ENCODE measurements around the gene PHF12. TPM values are rescaled to one million over a fixed set of nuclear protein-coding genes. Genes with fewer than 3 reads are reported as not detected.

Gene PHF12
- total and polyA plus RNA-seq, 2 of the 4 experiments (the other 2 are of a cell fraction), result 24.4 to 25.6 TPM

DNA sequence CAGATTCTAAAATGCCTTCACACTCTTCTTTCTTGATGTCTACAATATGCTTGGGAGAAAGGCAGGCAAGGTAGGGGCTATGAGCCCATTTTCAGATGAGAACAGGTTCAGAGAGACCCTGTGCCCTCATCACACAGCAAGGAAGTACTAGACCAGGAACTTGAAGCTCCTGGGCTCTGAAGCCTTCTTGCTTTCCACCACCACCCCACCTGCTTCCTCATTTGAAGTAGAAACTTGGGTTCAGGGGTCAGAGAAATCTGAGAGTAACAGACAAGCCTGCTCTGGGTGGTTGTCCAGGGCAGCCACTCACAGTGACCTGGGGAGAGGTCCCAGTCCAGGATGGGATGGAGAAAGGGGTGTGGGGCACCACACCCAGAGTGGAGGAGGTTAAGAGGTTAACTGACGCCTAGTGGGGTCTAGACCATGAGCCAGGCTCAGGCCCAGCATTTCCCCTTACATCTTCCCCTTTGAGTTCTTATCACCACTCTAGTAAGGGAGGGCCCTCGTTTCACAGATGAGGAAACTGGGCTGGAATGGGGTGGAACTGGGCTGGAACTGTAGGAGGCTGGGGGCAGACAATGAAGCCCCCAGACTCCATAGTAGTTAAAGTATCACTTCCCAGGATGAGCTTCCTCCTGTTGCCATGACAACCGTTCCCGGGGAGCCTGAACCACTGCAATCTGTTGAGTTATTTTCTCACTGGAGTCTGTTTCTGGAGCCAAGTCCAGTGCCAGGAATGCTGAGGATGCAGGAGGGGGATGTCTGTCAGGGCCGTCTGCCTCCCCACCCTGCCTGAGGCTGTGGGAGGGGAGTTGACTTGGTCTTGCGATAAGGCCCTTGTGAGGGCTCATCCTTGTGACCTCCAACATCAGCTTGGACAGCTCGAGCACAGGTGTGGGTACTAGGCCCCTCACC lies 16.2 kb upstream of the PHF12 start:
- H3K9me1 ChIP-seq (ENCODE audit: insufficient read depth, low read length), result 0 out of 2 replicates have a peak, but pooled peaks cover 4% of the 10 kb centered on the region
- H3K36me3 ChIP-seq (ENCODE audit: control insufficient read depth, insufficient read depth, low read length), result no peaks in the 10 kb centered on the region
- no peak for DNase-seq
- no peaks in the 10 kb centered on the region for H3K79me1 ChIP-seq (ENCODE audit: low read depth in 1 of 2, low read length in 2 of 2)
- H3K23ac ChIP-seq (ENCODE audit: low read depth, low read length), result no peak overlapping the region
- POLR2A ChIA-PET (ENCODE audit: unreplicated experiment), result no interaction called here
- in situ Hi-C loops (cut with MboI; ENCODE audit: low sequenced_read_pairs) (loop anchor here (5.0 kb wide), 1 partner anchor 140 kb away; no protein-coding TSS in a partner anchor), intact Hi-C loops (cut with micrococcal nuclease) (loop anchor here (2.0 to 10.0 kb wide), 2 partner anchors 39 to 77 kb away; partner anchors contain the start of genes PIPOX and SEZ6), dilution Hi-C loops (cut with HindIII; ENCODE audit: low sequenced_read_pairs, unreplicated experiment) (no loop called here)
- H3K9me3 ChIP-seq (ENCODE audit: control insufficient read depth, insufficient read depth, low read length), result no peaks in the 10 kb centered on the region
- H2AK9ac ChIP-seq (replicated peaks; ENCODE audit: low read depth, low read length, poor library complexity), result no peak overlapping the region
- CTCF ChIA-PET, result interaction anchor here (1.0 to 1.5 kb wide), 2 partner anchors 144 to 150 kb away, joined by 3 to 6 read pairs; no protein-coding TSS in a partner anchor
- H2BK5ac ChIP-seq (ENCODE audit: low read depth, low read length, poor library complexity, severe bottlenecking), result no peak overlapping the region
- H3K56ac ChIP-seq (ENCODE audit: extremely low read depth, insufficient read depth, low read length), result no peak overlapping the region
- BruUV-seq (replicated peaks), result no TSS peak
- no peak overlapping the region for H4K8ac ChIP-seq (ENCODE audit: low read depth in 2 of 2, low read length in 2 of 2)
- H2AFZ ChIP-seq (replicated peaks; ENCODE audit: low read length, poor library complexity), result no peak overlapping the region
- H3K4me1 ChIP-seq (ENCODE audit: control insufficient read depth, insufficient read depth, low read length), result peaks cover 4% of the 10 kb centered on the region; the same call in 1 of the 2 replicates
- 40% methylated on average over 1 of the region's 7 CpGs; no CpG with 5 or more reads in 1 of the 2 experiments for WGBS, 2 experiments (ENCODE audit: extremely low coverage in 2 of 2, insufficient read length in 1 of 2)
- TF ChIP-seq, protein P1, sequence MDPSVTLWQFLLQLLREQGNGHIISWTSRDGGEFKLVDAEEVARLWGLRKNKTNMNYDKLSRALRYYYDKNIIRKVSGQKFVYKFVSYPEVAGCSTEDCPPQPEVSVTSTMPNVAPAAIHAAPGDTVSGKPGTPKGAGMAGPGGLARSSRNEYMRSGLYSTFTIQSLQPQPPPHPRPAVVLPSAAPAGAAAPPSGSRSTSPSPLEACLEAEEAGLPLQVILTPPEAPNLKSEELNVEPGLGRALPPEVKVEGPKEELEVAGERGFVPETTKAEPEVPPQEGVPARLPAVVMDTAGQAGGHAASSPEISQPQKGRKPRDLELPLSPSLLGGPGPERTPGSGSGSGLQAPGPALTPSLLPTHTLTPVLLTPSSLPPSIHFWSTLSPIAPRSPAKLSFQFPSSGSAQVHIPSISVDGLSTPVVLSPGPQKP (IDR thresholded peaks at IDR 0.05; ENCODE audit: borderline replicate concordance, low read depth, low read length), result no peak
- no peak for TF ChIP-seq SMC3 (IDR thresholded peaks at IDR 0.05; ENCODE audit: low read depth, low read length)
- no peak overlapping the region for H3K14ac ChIP-seq (replicated peaks; ENCODE audit: low read depth, low read length)
- no peak overlapping the region for H2AK5ac ChIP-seq (ENCODE audit: low read depth, low read length)
- no peak overlapping the region for H2BK15ac ChIP-seq (ENCODE audit: low read depth, low read length)
- no peak overlapping the region for H4K91ac ChIP-seq (ENCODE audit: insufficient read depth, low read depth, low read length)
- H2BK120ac ChIP-seq (ENCODE audit: low read depth, low read length), result no peak overlapping the region
- no peak overlapping the region for H3K18ac ChIP-seq (ENCODE audit: low read depth, low read length)
- no peak overlapping the region for H3K4ac ChIP-seq (ENCODE audit: low read depth, low read length)
- no peak for ATAC-seq (ENCODE audit: low read depth)
- no peak overlapping the region for H4K5ac ChIP-seq (ENCODE audit: low read depth, low read length)
- no peak overlapping the region for H3K27ac ChIP-seq (ENCODE audit: insufficient read depth, low read length)
- H4K20me1 ChIP-seq (ENCODE audit: insufficient read depth, low read length), result no peaks in the 10 kb centered on the region
- H3K4me2 ChIP-seq (ENCODE audit: low read depth, low read length), result no peak overlapping the region
- H2BK20ac ChIP-seq (ENCODE audit: low read depth, low read length), result no peak overlapping the region
- H3K9ac ChIP-seq (ENCODE audit: low read depth, low read length), result no peak overlapping the region
- no peak overlapping the region for H3K4me3 ChIP-seq (ENCODE audit: insufficient read depth, low read depth, low read length)
- peaks cover 27% of the 10 kb centered on the region for H3K27me3 ChIP-seq (ENCODE audit: control insufficient read depth, insufficient read depth, low read length)
